Measurements from ENCODE around the gene NTN5.
A peak's percentile ranks its signal among the peaks of the same experiment; 100 is the strongest.
"Not testable (repeated sequence)": the region's sequence is repeated elsewhere in the genome, so short reads cannot be mapped to it uniquely, and the experiment has no call there.

NTN5 gene

GRCh38 chr19:48645620-48646000 lies 27.2 kb downstream of the NTN5 start:
- no peak for DNase-seq (ENCODE audit: low read depth in 2 of 3, low spot score in 1 of 3)

- DNase-seq (ENCODE audit: low read depth in 2 of 3, low spot score in 1 of 3) = peak; percentile 69 to 76 (median 71)
Observed at GRCh38 chr19:48644839-48645619, 27.8 kb downstream of the NTN5 start.

GRCh38 chr19:48644355-48644754 lies 28.5 kb downstream of the NTN5 start:
- DNase-seq (ENCODE audit: low read depth in 2 of 3, low spot score in 1 of 3) = no peak

- no peak for DNase-seq (ENCODE audit: low read depth in 2 of 3, low spot score in 1 of 3)
Observed at GRCh38 chr19:48642862-48643261, 30.0 kb downstream of the NTN5 start.

- no peak for DNase-seq (ENCODE audit: low read depth in 2 of 3, low spot score in 1 of 3)
Observed at GRCh38 chr19:48641850-48642249, 31.0 kb downstream of the NTN5 start.

GRCh38 chr19:48639483-48640375 lies 33.1 kb downstream of the NTN5 start:
- no peak for DNase-seq (ENCODE audit: low read depth in 2 of 3, low spot score in 1 of 3)

GRCh38 chr19:48638831-48639381 lies 33.9 kb downstream of the NTN5 start:
- DNase-seq (ENCODE audit: low read depth in 2 of 3, low spot score in 1 of 3) = no peak

- peak; percentile 66 to 72 (median 67) for DNase-seq (ENCODE audit: low read depth in 2 of 3, low spot score in 1 of 3)
Observed at GRCh38 chr19:48637948-48638830, 34.6 kb downstream of the NTN5 start.

- peak; percentile 94 to 97 (median 96) for DNase-seq (ENCODE audit: low read depth in 2 of 3, low spot score in 1 of 3)
Observed at GRCh38 chr19:48637449-48637947, 35.3 kb downstream of the NTN5 start.

GRCh38 chr19:48636859-48637448 lies 35.9 kb downstream of the NTN5 start, which contains the start of gene DBP:
Gene DBP, minus strand, starts transcription at chr19:48637379. Its CDS starts 385 bp downstream, at chr19:48636994.
- no peak for DNase-seq (ENCODE audit: low read depth in 2 of 3, low spot score in 1 of 3)

GRCh38 chr19:48635966-48636858 lies 36.6 kb downstream of the NTN5 start:
- DNase-seq (ENCODE audit: low read depth in 2 of 3, low spot score in 1 of 3) = no peak

- DNase-seq (ENCODE audit: low read depth in 2 of 3, low spot score in 1 of 3) = peak in 2 of 3 donors; percentile 61 to 70
Observed at GRCh38 chr19:48635263-48635965, 37.4 kb downstream of the NTN5 start.

- peak; percentile 89 to 93 (median 92) for DNase-seq (ENCODE audit: low read depth in 2 of 3, low spot score in 1 of 3)
Observed at GRCh38 chr19:48634424-48635262, 38.2 kb downstream of the NTN5 start.

GRCh38 chr19:48634036-48634342 lies 38.8 kb downstream of the NTN5 start:
- no peak for DNase-seq (ENCODE audit: low read depth in 2 of 3, low spot score in 1 of 3)

- no peak for DNase-seq (ENCODE audit: low read depth in 2 of 3, low spot score in 1 of 3)
Observed at GRCh38 chr19:48633148-48634035, 39.4 kb downstream of the NTN5 start.

GRCh38 chr19:48632692-48633147 lies 40.1 kb downstream of the NTN5 start:
- DNase-seq (ENCODE audit: low read depth in 2 of 3, low spot score in 1 of 3) = no peak

GRCh38 chr19:48632286-48632685 lies 40.5 kb downstream of the NTN5 start:
- DNase-seq (ENCODE audit: low read depth in 2 of 3, low spot score in 1 of 3) = not testable (repeated sequence)
